GM19035 (cell line): ENCODE results near the gene SERPIND1.

Experiments
- ATAC-seq: cut with Tn5 transposase; IDR thresholded peaks from one replicate; pipeline ENCODE4 v1.9.1; 2021; ENCODE audit not compliant: unreplicated experiment

Gene SERPIND1

DNA sequence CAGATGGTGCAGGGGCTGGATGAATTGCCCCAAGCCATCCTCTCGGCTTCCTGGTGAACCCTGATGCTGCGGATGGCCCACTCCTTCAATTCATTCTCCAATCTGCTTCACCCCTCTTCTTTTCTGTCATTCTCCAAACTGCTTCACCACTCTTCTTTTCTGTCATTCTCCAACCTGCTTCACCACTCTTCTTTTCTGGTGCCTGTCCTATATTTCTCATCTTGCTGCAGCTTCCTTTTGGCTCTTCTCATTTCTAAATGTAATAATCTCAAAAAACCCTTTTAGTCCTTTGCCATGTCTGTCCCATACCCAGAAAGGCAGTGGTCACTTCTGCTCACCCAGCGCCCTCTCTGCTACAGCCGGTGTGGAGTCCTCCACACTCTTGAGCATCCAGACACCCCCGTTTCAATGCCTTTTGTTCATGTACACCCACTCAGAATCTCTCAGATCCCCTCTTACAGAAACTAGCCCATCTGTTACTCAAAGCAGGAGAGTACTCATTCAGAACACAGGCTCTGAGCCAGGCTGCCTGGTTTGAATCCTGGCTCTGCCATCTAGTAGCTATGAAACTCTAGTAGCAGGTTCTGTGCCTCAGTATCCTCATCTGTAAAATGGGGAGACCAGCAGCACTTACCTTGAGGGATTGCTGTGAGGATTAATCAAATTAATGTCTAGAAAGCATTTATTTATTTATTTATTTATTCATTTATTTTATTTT is 14.9 kb downstream of the SERPIND1 start:
- ATAC-seq = no peak

- ATAC-seq = no peak
These were observed 18.5 kb downstream of the SERPIND1 start for GRCh38 chr22:20792221-20792965.

DNA sequence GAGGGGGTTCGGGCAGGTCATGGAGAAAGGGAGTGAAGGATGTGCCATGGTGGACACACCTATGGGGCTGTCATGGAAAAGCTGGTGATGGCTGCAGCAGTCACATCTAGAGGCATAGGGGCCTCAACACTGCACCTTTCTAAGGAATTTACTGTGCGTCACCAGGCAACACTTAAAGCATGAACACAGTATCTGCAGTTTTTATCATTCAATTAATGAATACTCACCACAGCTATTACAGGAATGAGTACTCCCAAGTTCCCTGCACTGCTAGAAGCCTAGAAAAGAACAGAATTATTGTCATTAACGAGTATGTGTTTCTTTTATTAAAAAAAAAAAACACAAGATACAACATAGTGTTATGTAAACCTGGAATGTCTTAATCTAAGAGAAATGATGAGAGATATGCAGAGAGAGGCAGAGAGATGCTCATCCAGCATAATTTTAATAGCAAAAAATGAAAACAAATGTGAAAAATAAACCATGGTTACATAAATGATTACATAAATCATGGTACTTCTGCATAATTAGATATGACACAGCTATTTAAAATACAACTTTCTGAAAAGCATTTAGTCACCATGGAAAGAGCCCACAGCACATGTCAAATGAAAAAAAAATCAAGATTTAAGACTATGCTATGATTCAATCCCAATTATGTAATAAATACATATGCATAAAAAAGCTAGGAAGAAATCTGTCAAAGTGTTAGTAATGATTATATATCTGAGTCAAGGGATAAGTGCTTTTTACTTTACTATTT is 19.2 kb downstream of the SERPIND1 start:
- no peak for ATAC-seq

- no peak for ATAC-seq
These were observed 20.1 kb downstream of the SERPIND1 start for GRCh38 chr22:20793748-20794649.

DNA sequence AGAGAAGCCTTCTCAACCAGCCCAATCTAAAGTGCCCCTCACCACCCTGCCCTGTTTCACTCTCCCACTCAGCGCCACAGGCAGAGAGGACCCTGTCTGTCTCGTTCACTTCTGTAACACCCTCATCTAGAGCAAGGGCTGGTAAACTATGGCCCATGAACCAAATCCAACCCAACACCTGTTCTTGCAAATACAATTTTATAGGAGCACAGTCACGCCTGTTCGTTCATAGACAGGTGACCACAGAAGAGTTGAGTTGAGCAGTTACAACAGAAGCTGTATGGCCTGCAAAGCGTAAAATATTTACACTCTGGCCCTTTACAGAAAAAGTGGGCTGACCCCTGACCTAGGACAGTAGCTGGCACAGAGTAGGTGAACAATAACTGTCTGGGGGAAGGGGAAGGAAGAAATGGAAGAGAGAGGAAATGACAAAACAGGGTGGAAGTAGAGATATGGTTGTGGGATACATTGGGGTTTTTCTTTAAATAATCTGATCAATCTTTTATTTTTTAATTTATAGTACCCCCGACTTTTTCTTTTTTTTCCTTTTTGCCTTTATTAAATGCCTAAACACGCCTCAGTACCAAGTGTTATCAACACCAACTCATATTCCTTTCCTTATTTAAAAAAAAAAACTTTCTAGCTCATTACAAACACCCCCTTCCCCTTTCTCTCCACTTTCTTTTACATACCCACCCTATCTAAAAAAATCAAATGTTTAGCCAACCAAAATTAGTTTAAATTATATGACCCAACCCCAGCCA is 20.9 kb downstream of the SERPIND1 start:
- ATAC-seq = no peak

DNA sequence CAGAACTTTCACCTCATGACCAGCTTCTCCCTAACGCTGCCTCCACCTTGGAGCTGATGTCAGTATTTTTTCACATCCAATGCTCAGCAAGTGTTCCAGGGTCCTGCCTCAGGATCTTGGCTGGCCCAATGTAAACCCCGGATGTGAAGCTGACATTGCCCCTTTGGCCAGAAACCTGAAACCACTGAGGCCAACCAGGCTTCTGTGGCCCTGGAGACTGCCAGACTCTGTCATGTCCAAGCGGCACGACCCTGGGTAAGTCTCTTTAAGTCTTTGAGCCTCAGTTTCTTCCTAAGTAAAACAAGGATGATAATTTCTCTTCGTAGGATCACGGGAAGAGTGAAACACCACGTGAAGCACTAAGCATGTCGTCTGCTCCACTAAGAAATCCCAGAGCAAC is 22.8 kb downstream of the SERPIND1 start:
- no peak for ATAC-seq

GRCh38 chr22:20798218-20798617 is 24.3 kb downstream of the SERPIND1 start:
- ATAC-seq = no peak

- ATAC-seq = no peak
These were observed 25.1 kb downstream of the SERPIND1 start for GRCh38 chr22:20798974-20799373.

DNA sequence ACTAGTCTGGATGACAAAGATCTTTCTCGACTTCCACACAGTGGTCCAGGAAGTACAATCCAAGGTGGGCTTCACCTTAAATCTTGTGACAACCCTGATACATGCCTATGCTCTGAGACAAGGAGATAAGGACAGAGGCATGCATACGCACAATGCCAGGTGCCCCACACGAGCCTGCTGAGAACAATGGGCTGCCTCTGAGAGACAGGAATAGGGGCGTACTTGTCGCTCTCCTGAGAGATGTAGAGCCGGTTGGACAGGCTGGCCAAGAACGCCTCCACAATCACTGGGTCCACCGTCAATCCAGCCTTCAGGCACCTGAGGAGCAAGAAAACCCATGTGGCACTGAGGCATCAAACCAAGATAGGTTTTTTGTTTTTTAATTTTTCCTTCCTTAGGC is 25.5 kb downstream of the SERPIND1 start:
- ATAC-seq = no peak

DNA sequence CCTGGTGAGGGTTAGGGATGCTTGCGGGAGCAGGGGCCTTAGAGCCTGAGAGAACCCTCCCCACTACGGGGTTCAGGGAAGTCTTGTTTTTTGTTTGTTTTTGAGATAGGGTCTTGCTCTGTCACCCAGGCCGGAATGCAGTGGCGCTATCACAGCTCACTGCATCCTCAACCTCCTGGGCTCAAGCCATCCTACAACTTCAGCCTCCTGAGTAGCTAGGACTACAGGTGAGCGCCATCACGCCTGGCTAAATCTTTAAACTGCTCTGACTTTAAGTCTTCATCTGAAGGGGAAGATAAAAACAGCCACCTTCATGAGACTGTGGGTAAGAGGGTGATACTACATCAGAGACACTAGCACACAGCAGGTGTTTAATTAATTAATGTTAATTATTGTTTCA is 28.5 kb downstream of the SERPIND1 start:
- no peak for ATAC-seq

DNA sequence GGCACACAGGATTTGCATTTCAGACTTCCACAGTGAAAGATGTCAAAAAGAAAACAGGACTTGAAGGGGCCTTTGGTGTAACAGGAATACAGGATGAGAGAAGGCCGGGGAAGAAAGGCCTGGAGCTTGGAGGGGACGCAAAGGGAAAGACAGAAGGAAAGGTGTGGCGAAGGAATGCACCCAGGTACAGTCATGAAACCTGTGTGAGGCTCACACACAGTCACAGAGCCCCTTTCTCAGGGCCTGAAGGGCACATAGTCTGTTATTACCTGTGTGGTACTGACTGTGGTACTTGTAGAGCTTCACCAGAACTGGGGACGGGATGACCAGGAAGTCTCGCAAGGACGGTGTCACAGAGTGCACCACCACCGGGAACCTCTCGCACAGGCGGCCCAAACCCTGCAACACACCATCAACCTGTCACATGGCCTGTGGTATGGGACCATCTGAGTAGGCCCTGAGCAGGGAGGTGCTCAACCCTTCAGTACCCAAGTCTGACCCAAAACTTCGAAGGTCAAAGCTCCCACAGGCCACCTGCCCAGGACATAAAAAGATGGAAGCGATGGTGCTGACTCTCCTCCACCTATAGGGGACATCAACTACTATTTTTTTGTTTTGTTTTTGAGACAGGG is 29.1 kb downstream of the SERPIND1 start:
- ATAC-seq = no peak

GRCh38 chr22:20803696-20804324 is 29.9 kb downstream of the SERPIND1 start:
- ATAC-seq = no peak

GRCh38 chr22:20804650-20805049 is 30.7 kb downstream of the SERPIND1 start:
- no peak for ATAC-seq

DNA sequence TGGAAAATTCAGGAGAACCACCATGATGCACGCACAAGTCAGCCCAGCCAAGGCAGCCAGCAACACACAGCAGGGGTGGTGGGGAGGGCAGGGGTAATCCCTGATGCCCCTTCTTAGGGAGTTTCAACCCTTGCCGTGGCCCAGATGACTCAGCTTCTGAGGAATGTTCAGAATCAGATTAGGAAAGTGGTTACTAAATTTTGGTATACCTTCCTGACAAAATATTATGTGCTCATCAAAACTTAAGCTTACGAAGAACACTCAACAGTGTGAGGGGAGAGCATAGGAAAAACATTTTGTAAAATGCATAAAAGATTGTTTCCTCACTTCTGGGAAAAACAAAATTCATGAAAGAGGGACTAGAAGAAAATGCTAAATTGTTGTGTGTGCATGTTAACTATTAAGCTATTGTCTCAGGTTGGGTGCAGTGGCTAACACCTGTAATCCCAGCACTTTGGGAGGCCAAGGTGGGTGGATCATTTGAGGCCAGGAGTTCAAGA is 32.1 kb downstream of the SERPIND1 start:
- ATAC-seq = no peak

GRCh38 chr22:20807315-20807752 is 33.4 kb downstream of the SERPIND1 start:
- ATAC-seq = no peak

GRCh38 chr22:20808844-20809243 is 34.9 kb downstream of the SERPIND1 start:
- no peak for ATAC-seq

- no peak for ATAC-seq
These were observed 35.7 kb downstream of the SERPIND1 start for GRCh38 chr22:20809538-20810185.

GRCh38 chr22:20810645-20811044 is 36.7 kb downstream of the SERPIND1 start:
- no peak for ATAC-seq
